ENCODE data around the gene CSNK1G3. TPM values are rescaled to one million over a fixed set of nuclear protein-coding genes. Genes with fewer than 3 reads are reported as not detected.

Gene CSNK1G3
- total and polyA plus RNA-seq, 2 experiments from 2014 or later = 19.6 to 65.1 TPM

GRCh38 chr5:123515904-123516303, 3.9 kb downstream of the CSNK1G3 start:
- Histone ChIP-seq H3K27me3 (ENCODE audit: insufficient read depth) (no peaks in the 10 kb centered on the region), H3K9me2 (ENCODE audit: insufficient read depth) (no peaks in the 10 kb centered on the region), H3K4me3 (no peak overlapping the region), H3K27ac (ENCODE audit: low read depth) (no peak overlapping the region), H3K36me3 (ENCODE audit: insufficient read depth) (no peaks in the 10 kb centered on the region), H3K79me2 (replicated peaks; ENCODE audit: insufficient read depth) (peaks cover 82% of the 10 kb centered on the region), H3F3A (replicated peaks; ENCODE audit: low read depth) (no peaks in the 10 kb centered on the region), H3K4me2 (no peak overlapping the region), H4K20me1 (replicated peaks; ENCODE audit: insufficient read depth) (peaks cover 30% of the 10 kb centered on the region), H2AFZ (no peak overlapping the region), H3K4me1 (ENCODE audit: insufficient read depth) (peaks cover 20% of the 10 kb centered on the region)
- no peak overlapping the region for H3K4me3 Mint-ChIP-seq
- TF ChIP-seq ETS1 (IDR thresholded peaks at IDR 0.05) (no peak), REST (IDR thresholded peaks at IDR 0.05; ENCODE audit: unreplicated experiment) (no peak), JUNB (IDR thresholded peaks at IDR 0.05; ENCODE audit: unreplicated experiment) (no peak), ZNF114 (CRISPR knock-in tag; IDR thresholded peaks at IDR 0.05) (no peak), ZNF462 (CRISPR knock-in tag; IDR thresholded peaks at IDR 0.05) (no peak), POLR2AphosphoS5 (IDR thresholded peaks at IDR 0.05; ENCODE audit: low read depth) (no peak), EZH2phosphoT487 (IDR thresholded peaks at IDR 0.05; ENCODE audit: unreplicated experiment) (no peak), ZNF331 (CRISPR knock-in tag; IDR thresholded peaks at IDR 0.05; ENCODE audit: low read depth) (no peak), CTCF (conservative IDR thresholded peaks at IDR 0.05; ENCODE audit: low read depth in 2 of 2) (no peak), EZH2 (IDR thresholded peaks at IDR 0.05; ENCODE audit: low read depth, unreplicated experiment) (no peak), STAT1 (IDR thresholded peaks at IDR 0.05; ENCODE audit: unreplicated experiment) (no peak), CREB1 (CRISPR knock-in tag; IDR thresholded peaks at IDR 0.05; ENCODE audit: low read depth) (no peak), NANOG (IDR thresholded peaks at IDR 0.05; ENCODE audit: borderline replicate concordance) (no peak)
- no peak overlapping the region for H3K27ac Mint-ChIP-seq
- H3K4me1 Mint-ChIP-seq = peaks cover 50% of the 10 kb centered on the region
- H3K36me3 Mint-ChIP-seq (ENCODE audit: low read depth) = no peaks in the 10 kb centered on the region
- H3K27me3 Mint-ChIP-seq (ENCODE audit: insufficient read depth, low read depth, poor library complexity) = peaks cover 11% of the 10 kb centered on the region
- DNase-seq (ENCODE audit: low spot score) = no peak
- no peak for ATAC-seq
- no peaks in the 10 kb centered on the region for H3K9me3 Mint-ChIP-seq
